H9 (cell line): ENCODE measurements around the gene TIMM23. TPM values are rescaled to one million over a fixed set of nuclear protein-coding genes. Genes with fewer than 3 reads are reported as not detected.
"Not testable (repeated sequence)": the region's sequence is repeated elsewhere in the genome, so short reads cannot be mapped to it uniquely, and the experiment has no call there.

Experiments
- DNase-seq: peaks from one replicate; pipeline ENCODE4 v3.0.0-alpha.2; 2017
- H2AFZ ChIP-seq: one replicate; pipeline ENCODE4 v1.6.1; 2013; ENCODE audit warnings: mild to moderate bottlenecking, low read length, control low read depth, moderate library complexity
- H2AK5ac ChIP-seq: 2 replicates; pipeline ENCODE4 v1.6.1; 2013; ENCODE audit warnings: low read length, control low read depth, mixed read lengths; ENCODE audit not compliant: insufficient read length
- H2BK120ac ChIP-seq: one replicate; pipeline ENCODE4 v1.6.1; 2013; ENCODE audit warnings: low read depth, mild to moderate bottlenecking, low read length, control low read depth, inconsistent platforms; ENCODE audit not compliant: poor library complexity, severe bottlenecking
- H2BK12ac ChIP-seq: 2 replicates; pipeline ENCODE4 v1.6.1; 2013; ENCODE audit warnings: low read length, control low read depth, mixed read lengths, low read depth; ENCODE audit not compliant: insufficient read length
- H2BK15ac ChIP-seq: 2 replicates; pipeline ENCODE4 v1.6.1; 2013; ENCODE audit warnings: low read depth, low read length, control low read depth
- H2BK20ac ChIP-seq: one replicate; pipeline ENCODE4 v1.6.1; 2013; ENCODE audit warnings: low read depth, mild to moderate bottlenecking, low read length, control low read depth, inconsistent platforms; ENCODE audit not compliant: poor library complexity, severe bottlenecking
- H2BK5ac ChIP-seq: 2 replicates; pipeline ENCODE4 v1.6.1; 2013; ENCODE audit warnings: low read length, control low read depth, mixed read lengths; ENCODE audit not compliant: insufficient read length
- H3K14ac ChIP-seq: 2 replicates; pipeline ENCODE4 v1.6.1; 2013; ENCODE audit warnings: low read length, control low read depth; ENCODE audit not compliant: insufficient read depth
- H3K18ac ChIP-seq: 2 replicates; pipeline ENCODE4 v1.6.1; 2013; ENCODE audit warnings: low read depth, mild to moderate bottlenecking, mixed read lengths, low read length, control low read depth; ENCODE audit not compliant: insufficient read length
- H3K23ac ChIP-seq: 2 replicates; pipeline ENCODE4 v1.6.1; 2013; ENCODE audit warnings: low read length, control low read depth, mixed read lengths, low read depth; ENCODE audit not compliant: insufficient read length
- H3K23me2 ChIP-seq: 2 replicates; pipeline ENCODE4 v1.6.1; 2013; ENCODE audit warnings: low read depth, mild to moderate bottlenecking, mixed read lengths, low read length, control low read depth; ENCODE audit not compliant: insufficient read length, poor library complexity, severe bottlenecking
- H3K27ac ChIP-seq: 2 replicates; pipeline ENCODE4 v1.5.1; 2013; ENCODE audit warnings: low read length, control low read depth, mixed read lengths, low read depth; ENCODE audit not compliant: insufficient read length
- H3K27me3 ChIP-seq: 2 replicates; pipeline ENCODE4 v1.6.1; 2013; ENCODE audit warnings: low read length, control low read depth, inconsistent platforms; ENCODE audit not compliant: insufficient read depth
- H3K4ac ChIP-seq: 2 replicates; pipeline ENCODE4 v1.6.1; 2013; ENCODE audit warnings: low read depth, mild to moderate bottlenecking, control low read depth, inconsistent platforms, low read length, moderate library complexity
- H3K4me1 ChIP-seq: 2 replicates; pipeline ENCODE4 v1.6.1; 2013; ENCODE audit warnings: low read length, control low read depth, inconsistent platforms; ENCODE audit not compliant: insufficient read depth
- H3K4me2 ChIP-seq: 2 replicates; pipeline ENCODE4 v1.6.1; 2013; ENCODE audit warnings: low read length, control low read depth, mixed read lengths; ENCODE audit not compliant: insufficient read length, insufficient read depth
- H3K56ac ChIP-seq: 2 replicates; pipeline ENCODE4 v1.6.1; 2013; ENCODE audit warnings: low read depth, mild to moderate bottlenecking, mixed read lengths, low read length, control low read depth; ENCODE audit not compliant: insufficient read length
- H3K79me1 ChIP-seq: 2 replicates; pipeline ENCODE4 v1.6.1; 2013; ENCODE audit warnings: low read depth, mild to moderate bottlenecking, moderate library complexity, low read length, control low read depth, inconsistent platforms; ENCODE audit not compliant: insufficient read depth, poor library complexity, severe bottlenecking
- H3K79me2 ChIP-seq: 2 replicates; pipeline ENCODE4 v1.6.1; 2013; ENCODE audit warnings: low read length, control low read depth, inconsistent platforms; ENCODE audit not compliant: insufficient read depth
- H3K9ac ChIP-seq: 2 replicates; pipeline ENCODE4 v1.6.1; 2013; ENCODE audit warnings: low read length, control low read depth, mixed read lengths; ENCODE audit not compliant: insufficient read length; ENCODE audit errors: extremely low read depth
- H3K9me3 ChIP-seq: one replicate; pipeline ENCODE4 v1.6.1; 2013; ENCODE audit warnings: low read depth, low read length, inconsistent platforms; ENCODE audit not compliant: control insufficient read depth
- H3T11ph ChIP-seq: one replicate; pipeline ENCODE4 v1.6.1; 2013; ENCODE audit warnings: mild to moderate bottlenecking, low read length, control low read depth, inconsistent platforms
- H4K20me1 ChIP-seq: one replicate; pipeline ENCODE4 v1.6.1; 2013; ENCODE audit not compliant: control insufficient read depth, insufficient read length, insufficient read depth
- H4K5ac ChIP-seq: 2 replicates; pipeline ENCODE4 v1.6.1; 2013; ENCODE audit warnings: low read depth, mild to moderate bottlenecking, mixed read lengths, low read length, control low read depth; ENCODE audit not compliant: insufficient read length
- H4K8ac ChIP-seq: replicated peaks from 2 replicates; pipeline ENCODE4 v1.6.1; 2013; ENCODE audit warnings: low read length, control low read depth, mixed read lengths, low read depth; ENCODE audit not compliant: insufficient read length
- H4K91ac ChIP-seq: 2 replicates; pipeline ENCODE4 v1.6.1; 2013; ENCODE audit warnings: low read depth, mild to moderate bottlenecking, moderate library complexity, mixed read lengths, low read length, control low read depth; ENCODE audit not compliant: insufficient read length
- H3K27ac Mint-ChIP-seq, 3 experiments: 2 replicates in 2 of 3; 3 replicates in 1 of 3; pipeline ENCODE4 v1.8.0; 2020 to 2021; ENCODE audit warnings: mixed read lengths in 3 of 3, mild to moderate bottlenecking in 1 of 3, moderate library complexity in 1 of 3
- H3K27me3 Mint-ChIP-seq: 2 replicates; pipeline ENCODE4 v1.8.0; 2021; ENCODE audit warnings: low read depth, mild to moderate bottlenecking, moderate library complexity, mixed read lengths
- H3K36me3 Mint-ChIP-seq, 3 experiments: 2 replicates in 2 of 3; 3 replicates in 1 of 3; pipeline ENCODE4 v1.8.0; 2020 to 2021; ENCODE audit warnings: low read depth in 3 of 3, mixed read lengths in 3 of 3; ENCODE audit not compliant: insufficient read depth in 1 of 3
- H3K4me1 Mint-ChIP-seq, 2 experiments: 2 replicates each; pipeline ENCODE4 v1.8.0; 2020; ENCODE audit warnings: mixed read lengths in 2 of 2
- H3K4me3 Mint-ChIP-seq, 2 experiments: 2 replicates in 1 of 2; 3 replicates in 1 of 2; pipeline ENCODE4 v1.8.0; 2020 to 2021; ENCODE audit warnings: mild to moderate bottlenecking in 2 of 2, mixed read lengths in 2 of 2, moderate library complexity in 1 of 2
- H3K9me3 Mint-ChIP-seq, 2 experiments: 2 replicates in 1 of 2; 3 replicates in 1 of 2; pipeline ENCODE4 v1.8.0; 2020; ENCODE audit warnings: mild to moderate bottlenecking in 2 of 2, mixed read lengths in 2 of 2, moderate library complexity in 1 of 2
- WGBS: extraction: QIAGEN DNeasy Blood & Tissue Kit; methylation state at CpG from one replicate; pipeline ENCODE4 v1.1.7; 2013; ENCODE audit warnings: missing lambda C conversion rate, low lambda C conversion rate, mixed read lengths; ENCODE audit not compliant: insufficient read length; ENCODE audit errors: extremely low coverage; 5-methylcytosine and 5-hydroxymethylcytosine counted together
- total RNA-seq: library from RNA; stranded (reverse); gene quantifications from 2 replicates; pipeline ENCODE4 v1.2.1, GENCODE V29; 2021

The TIMM23 gene
- total RNA-seq, 1 experiment from 2014 or later: 105 TPM

DNA sequence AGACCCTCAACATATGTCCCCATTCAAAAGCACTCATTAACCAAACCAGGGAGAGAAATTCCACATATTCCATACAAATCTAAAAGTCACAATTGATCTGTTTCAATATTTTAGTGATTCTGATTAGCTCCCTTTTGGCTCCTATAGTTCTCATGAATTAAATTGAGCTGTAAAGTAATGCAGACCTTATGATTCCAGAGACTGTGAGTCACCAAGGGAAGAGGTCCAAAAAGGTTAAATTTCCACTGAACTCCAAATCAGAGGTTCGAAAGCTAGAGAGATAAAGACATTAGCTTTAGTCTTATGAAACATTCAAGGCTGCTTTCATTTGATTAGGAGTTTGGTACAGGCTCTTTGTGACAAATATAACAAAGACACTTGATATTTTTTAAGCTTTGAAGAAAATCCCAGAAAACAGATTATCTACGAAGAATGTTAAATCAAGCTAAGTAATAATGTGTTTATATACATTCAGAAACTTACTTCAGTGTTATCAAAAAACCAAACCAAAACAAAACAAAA lies 33.1 kb upstream of the TIMM23 start:
- not testable (repeated sequence) for H3K23ac ChIP-seq, H3K4me1 Mint-ChIP-seq, H4K5ac ChIP-seq, H3K4me1 ChIP-seq, H3K56ac ChIP-seq, H3T11ph ChIP-seq, H3K14ac ChIP-seq, H3K18ac ChIP-seq, H3K27me3 ChIP-seq, H3K4me2 ChIP-seq, H2AFZ ChIP-seq, H3K9me3 Mint-ChIP-seq, H2AK5ac ChIP-seq, H3K9ac ChIP-seq, H2BK20ac ChIP-seq, H3K79me2 ChIP-seq, H2BK12ac ChIP-seq, H4K91ac ChIP-seq, H2BK15ac ChIP-seq, H3K79me1 ChIP-seq, H3K27ac Mint-ChIP-seq, H2BK120ac ChIP-seq, H3K4ac ChIP-seq, H3K4me3 Mint-ChIP-seq, H4K8ac ChIP-seq, H4K20me1 ChIP-seq, H2BK5ac ChIP-seq, H3K23me2 ChIP-seq, H3K27ac ChIP-seq, H3K9me3 ChIP-seq, H3K27me3 Mint-ChIP-seq, H3K36me3 Mint-ChIP-seq, DNase-seq
- no CpG with 5 or more reads among the region's 2 CpGs for WGBS

DNA sequence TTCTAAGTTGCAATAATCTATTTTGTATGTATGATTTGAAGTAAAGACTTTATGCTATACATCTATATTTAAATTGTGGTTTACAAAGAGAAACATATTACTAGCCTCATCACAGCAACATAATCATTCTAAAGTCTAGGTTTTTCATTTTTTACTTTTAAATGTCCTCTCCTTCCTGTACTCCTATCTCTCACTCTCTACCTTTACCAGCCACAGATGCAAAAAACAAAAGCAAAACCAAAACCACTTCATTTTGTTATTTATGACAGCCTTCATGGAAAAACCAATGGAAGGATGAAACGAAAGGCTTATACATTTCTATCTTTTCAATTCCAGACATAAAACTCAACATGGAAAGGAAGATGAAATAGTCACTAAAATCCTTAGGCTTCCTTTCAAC lies 31.1 kb upstream of the TIMM23 start:
- not testable (repeated sequence) for H3K36me3 Mint-ChIP-seq, H4K8ac ChIP-seq, DNase-seq, H3K14ac ChIP-seq, H3K79me2 ChIP-seq, H3K27me3 Mint-ChIP-seq, H3T11ph ChIP-seq, H2BK12ac ChIP-seq, H2AFZ ChIP-seq, H3K27me3 ChIP-seq, H3K23me2 ChIP-seq, H3K4me1 Mint-ChIP-seq, H4K91ac ChIP-seq, H2BK15ac ChIP-seq, H3K56ac ChIP-seq, H3K4me3 Mint-ChIP-seq, H4K5ac ChIP-seq, H3K9ac ChIP-seq, H3K27ac ChIP-seq, H3K4ac ChIP-seq, H3K9me3 ChIP-seq, H3K18ac ChIP-seq, H2BK120ac ChIP-seq, H3K27ac Mint-ChIP-seq, H3K4me1 ChIP-seq, H3K9me3 Mint-ChIP-seq, H2AK5ac ChIP-seq, H3K79me1 ChIP-seq, H2BK5ac ChIP-seq, H2BK20ac ChIP-seq, H3K23ac ChIP-seq, H4K20me1 ChIP-seq, H3K4me2 ChIP-seq
- WGBS: no CpG with 5 or more reads among the region's 1 CpG
